Upper lobe of left lung (tissue), 4 donors: ENCODE measurements around the gene THEM4.

Experiments
- EP300 ChIP-seq, 4 donors: sonication (generic); formaldehyde crosslinking; IDR thresholded peaks; one replicate each; pipeline ENCODE4 v1.5.1; 2017; ENCODE audit warnings: antibody characterized with exemption in 4 of 4, control low read depth in 2 of 4
- POLR2A ChIP-seq, 4 donors: fragments of 450-650 bp; IDR thresholded peaks; one replicate each; pipeline ENCODE4 v1.5.1; 2016 to 2017; ENCODE audit warnings: antibody characterized with exemption in 4 of 4, mild to moderate bottlenecking in 2 of 4
- POLR2AphosphoS5 ChIP-seq, 2 donors: sonication (generic); formaldehyde crosslinking; IDR thresholded peaks; one replicate each; pipeline ENCODE4 v1.5.1; 2017; ENCODE audit warnings: antibody characterized with exemption in 2 of 2
- TF ChIP-seq, protein P1 (sequence below), 6 experiments: fragments of 450-650 bp in 4 of 6; fragments of 200-600 bp in 2 of 6; sonication (generic) in 2 of 6; IDR thresholded peaks; one replicate each; pipeline ENCODE4 v1.5.1; 2016 to 2019; ENCODE audit warnings: antibody characterized with exemption in 6 of 6

DNA sequence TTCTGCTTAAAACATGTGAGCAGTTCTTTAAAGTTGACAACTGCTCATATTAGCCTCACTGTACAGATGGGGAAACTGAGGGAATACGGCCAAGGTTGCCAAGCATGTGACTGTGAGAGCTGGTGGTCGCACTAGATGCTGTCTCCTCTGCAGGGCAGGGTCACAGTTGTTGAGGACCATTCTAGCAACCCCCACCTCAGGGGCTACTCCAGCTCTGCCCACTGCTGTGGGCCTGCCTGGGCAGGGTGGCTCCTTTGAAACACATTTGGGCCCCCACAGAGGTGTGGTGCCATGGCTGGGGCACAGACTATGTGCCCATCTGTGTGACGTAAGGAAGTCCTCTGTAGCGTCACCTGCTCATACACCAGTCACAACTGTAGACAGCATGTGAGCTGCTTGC, 56.6 kb downstream of the THEM4 start:
- TF ChIP-seq, protein P1, sequence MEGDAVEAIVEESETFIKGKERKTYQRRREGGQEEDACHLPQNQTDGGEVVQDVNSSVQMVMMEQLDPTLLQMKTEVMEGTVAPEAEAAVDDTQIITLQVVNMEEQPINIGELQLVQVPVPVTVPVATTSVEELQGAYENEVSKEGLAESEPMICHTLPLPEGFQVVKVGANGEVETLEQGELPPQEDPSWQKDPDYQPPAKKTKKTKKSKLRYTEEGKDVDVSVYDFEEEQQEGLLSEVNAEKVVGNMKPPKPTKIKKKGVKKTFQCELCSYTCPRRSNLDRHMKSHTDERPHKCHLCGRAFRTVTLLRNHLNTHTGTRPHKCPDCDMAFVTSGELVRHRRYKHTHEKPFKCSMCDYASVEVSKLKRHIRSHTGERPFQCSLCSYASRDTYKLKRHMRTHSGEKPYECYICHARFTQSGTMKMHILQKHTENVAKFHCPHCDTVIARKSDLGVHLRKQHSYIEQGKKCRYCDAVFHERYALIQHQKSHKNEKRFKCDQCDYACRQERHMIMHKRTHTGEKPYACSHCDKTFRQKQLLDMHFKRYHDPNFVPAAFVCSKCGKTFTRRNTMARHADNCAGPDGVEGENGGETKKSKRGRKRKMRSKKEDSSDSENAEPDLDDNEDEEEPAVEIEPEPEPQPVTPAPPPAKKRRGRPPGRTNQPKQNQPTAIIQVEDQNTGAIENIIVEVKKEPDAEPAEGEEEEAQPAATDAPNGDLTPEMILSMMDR (IDR thresholded peaks at IDR 0.05), result no peak
- TF ChIP-seq EP300 (IDR thresholded peaks at IDR 0.05), result no peak
- no peak for TF ChIP-seq POLR2A (IDR thresholded peaks at IDR 0.05)
- no peak for TF ChIP-seq POLR2AphosphoS5 (IDR thresholded peaks at IDR 0.05)
